Measurements from ENCODE around the gene IMPA2. TPM values are rescaled to one million over a fixed set of nuclear protein-coding genes. Genes with fewer than 3 reads are reported as not detected.

IMPA2 gene
- total RNA-seq, 1 experiment from 2014 or later, result 79.9 TPM

- CTCF ChIA-PET, result interaction anchor here (3.9 kb wide), 1 partner anchor 12 kb away, joined by 49 read pairs; no protein-coding TSS in a partner anchor
These were observed 2.3 kb downstream of the IMPA2 start for GRCh38 chr18:11983592-11983991.

DNA sequence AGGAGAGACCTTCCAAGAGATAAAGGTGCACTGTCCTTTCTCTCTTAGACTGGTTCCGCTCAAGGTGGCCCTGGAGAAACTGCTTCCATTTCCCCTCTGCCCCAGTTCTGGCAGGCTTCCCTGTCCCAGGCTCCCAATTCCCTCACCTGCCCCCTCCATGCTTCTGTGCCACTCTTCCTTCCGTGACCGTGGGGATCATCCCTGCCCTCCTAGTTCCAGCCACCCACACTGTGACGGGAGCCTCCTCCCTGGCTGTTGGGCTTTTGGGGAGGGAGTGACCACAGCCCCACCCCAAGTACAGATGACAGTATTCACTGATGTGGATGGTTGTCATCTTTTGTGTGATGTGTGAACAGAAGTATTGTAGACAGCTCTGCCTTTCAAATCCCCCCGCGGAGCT lies 2.8 kb downstream of the IMPA2 start:
- Mint-ChIP-seq H3K27ac (ENCODE audit: unreplicated experiment) (no peak overlapping the region), H3K4me1 (ENCODE audit: low read depth, unreplicated experiment) (no peaks in the 10 kb centered on the region), H3K36me3 (ENCODE audit: insufficient read depth, unreplicated experiment) (peaks cover 12% of the 10 kb centered on the region), H3K27me3 (ENCODE audit: insufficient read depth, unreplicated experiment) (no peaks in the 10 kb centered on the region), H3K9me3 (ENCODE audit: unreplicated experiment) (no peaks in the 10 kb centered on the region), H3K4me3 (ENCODE audit: unreplicated experiment) (no peak overlapping the region)
- no peak for DNase-seq
- Histone ChIP-seq H3K4me3 (ENCODE audit: low read depth, low read length) (no peak overlapping the region), H3K4me1 (peaks cover 19% of the 10 kb centered on the region), H3K36me3 (ENCODE audit: control insufficient read depth, insufficient read depth, low read length) (peaks cover 1% of the 10 kb centered on the region; the same call in 1 of the 2 replicates), H3K27me3 (replicated peaks; ENCODE audit: control insufficient read depth, insufficient read depth, low read length) (no peaks in the 10 kb centered on the region), H3K9me3 (no peaks in the 10 kb centered on the region)
- no TSS peak for BruUV-seq (replicated peaks)
- intact Hi-C loops (cut with micrococcal nuclease; ENCODE audit: unreplicated experiment), result no loop called here
- POLR2A ChIA-PET, result no interaction called here
- TF ChIP-seq, protein P1, sequence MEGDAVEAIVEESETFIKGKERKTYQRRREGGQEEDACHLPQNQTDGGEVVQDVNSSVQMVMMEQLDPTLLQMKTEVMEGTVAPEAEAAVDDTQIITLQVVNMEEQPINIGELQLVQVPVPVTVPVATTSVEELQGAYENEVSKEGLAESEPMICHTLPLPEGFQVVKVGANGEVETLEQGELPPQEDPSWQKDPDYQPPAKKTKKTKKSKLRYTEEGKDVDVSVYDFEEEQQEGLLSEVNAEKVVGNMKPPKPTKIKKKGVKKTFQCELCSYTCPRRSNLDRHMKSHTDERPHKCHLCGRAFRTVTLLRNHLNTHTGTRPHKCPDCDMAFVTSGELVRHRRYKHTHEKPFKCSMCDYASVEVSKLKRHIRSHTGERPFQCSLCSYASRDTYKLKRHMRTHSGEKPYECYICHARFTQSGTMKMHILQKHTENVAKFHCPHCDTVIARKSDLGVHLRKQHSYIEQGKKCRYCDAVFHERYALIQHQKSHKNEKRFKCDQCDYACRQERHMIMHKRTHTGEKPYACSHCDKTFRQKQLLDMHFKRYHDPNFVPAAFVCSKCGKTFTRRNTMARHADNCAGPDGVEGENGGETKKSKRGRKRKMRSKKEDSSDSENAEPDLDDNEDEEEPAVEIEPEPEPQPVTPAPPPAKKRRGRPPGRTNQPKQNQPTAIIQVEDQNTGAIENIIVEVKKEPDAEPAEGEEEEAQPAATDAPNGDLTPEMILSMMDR (IDR thresholded peaks at IDR 0.05; ENCODE audit: insufficient read depth in 1 of 2, low read depth in 1 of 2, low read length in 1 of 2, severe bottlenecking in 1 of 2, unreplicated experiment in 1 of 2), result no peak
- CTCF ChIA-PET, result no interaction called here

More at GRCh38 chr18:11983592-11983991, 2.3 kb downstream of the IMPA2 start:
- no peaks in the 10 kb centered on the region for H3K4me1 Mint-ChIP-seq (ENCODE audit: low read depth, unreplicated experiment)
- peak overlapping the region; percentile 19 for H3K4me3 Mint-ChIP-seq (ENCODE audit: unreplicated experiment)
- peaks cover 12% of the 10 kb centered on the region for H3K36me3 Mint-ChIP-seq (ENCODE audit: insufficient read depth, unreplicated experiment)
- BruUV-seq (replicated peaks), result no TSS peak
- DNase-seq, result no peak
- no peak overlapping the region for H3K27ac Mint-ChIP-seq (ENCODE audit: unreplicated experiment)
- H3K27me3 Mint-ChIP-seq (ENCODE audit: insufficient read depth, unreplicated experiment), result no peaks in the 10 kb centered on the region
- H3K36me3 ChIP-seq (ENCODE audit: control insufficient read depth, insufficient read depth, low read length), result peaks cover 1% of the 10 kb centered on the region; the same call in 1 of the 2 replicates
- POLR2A ChIA-PET, result no interaction called here
- TF ChIP-seq, protein P1 (IDR thresholded peaks at IDR 0.05; ENCODE audit: insufficient read depth in 1 of 2, low read depth in 1 of 2, low read length in 1 of 2, severe bottlenecking in 1 of 2, unreplicated experiment in 1 of 2), result no peak
- H3K4me3 ChIP-seq (ENCODE audit: low read depth, low read length), result no peak overlapping the region
- intact Hi-C loops (cut with micrococcal nuclease; ENCODE audit: unreplicated experiment), result no loop called here
- no peaks in the 10 kb centered on the region for H3K9me3 ChIP-seq
- H3K27me3 ChIP-seq (replicated peaks; ENCODE audit: control insufficient read depth, insufficient read depth, low read length), result no peaks in the 10 kb centered on the region
- peaks cover 22% of the 10 kb centered on the region for H3K4me1 ChIP-seq
- H3K9me3 Mint-ChIP-seq (ENCODE audit: unreplicated experiment), result no peaks in the 10 kb centered on the region

GRCh38 chr18:11985586-11985985 lies 4.3 kb downstream of the IMPA2 start:
- intact Hi-C loops (cut with micrococcal nuclease; ENCODE audit: unreplicated experiment), result no loop called here
- ChIA-PET POLR2A (no interaction called here), CTCF (no interaction called here)
- peaks cover 6% of the 10 kb centered on the region for H3K4me1 Mint-ChIP-seq (ENCODE audit: low read depth, unreplicated experiment)
- H3K36me3 Mint-ChIP-seq (ENCODE audit: insufficient read depth, unreplicated experiment), result peaks cover 18% of the 10 kb centered on the region
- H3K27me3 Mint-ChIP-seq (ENCODE audit: insufficient read depth, unreplicated experiment), result no peaks in the 10 kb centered on the region
- H3K9me3 Mint-ChIP-seq (ENCODE audit: unreplicated experiment), result no peaks in the 10 kb centered on the region
- peaks cover 1% of the 10 kb centered on the region for H3K36me3 ChIP-seq (ENCODE audit: control insufficient read depth, insufficient read depth, low read length)
- no peaks in the 10 kb centered on the region for H3K27me3 ChIP-seq (replicated peaks; ENCODE audit: control insufficient read depth, insufficient read depth, low read length)
- no TSS peak for BruUV-seq (replicated peaks)
- H3K4me3 ChIP-seq (ENCODE audit: low read depth, low read length), result no peak overlapping the region
- H3K27ac Mint-ChIP-seq (ENCODE audit: unreplicated experiment), result no peak overlapping the region
- peaks cover 12% of the 10 kb centered on the region for H3K4me1 ChIP-seq
- DNase-seq, result no peak
- TF ChIP-seq, protein P1 (IDR thresholded peaks at IDR 0.05; ENCODE audit: insufficient read depth in 1 of 2, low read depth in 1 of 2, low read length in 1 of 2, severe bottlenecking in 1 of 2, unreplicated experiment in 1 of 2), result no peak
- no peak overlapping the region for H3K4me3 Mint-ChIP-seq (ENCODE audit: unreplicated experiment)
- H3K9me3 ChIP-seq, result no peaks in the 10 kb centered on the region

Data from Caco-2 (cell line).